ENCODE measurements around the gene VSIR.

Gene VSIR

GRCh38 chr10:71782221-71782916 is 9.0 kb upstream of the VSIR start:
- no peak for DNase-seq

- DNase-seq, result no peak
These were observed 7.4 kb upstream of the VSIR start for GRCh38 chr10:71780719-71781118.

GRCh38 chr10:71780156-71780555 is 6.8 kb upstream of the VSIR start:
- DNase-seq, result no peak

GRCh38 chr10:71779641-71780040 is 6.3 kb upstream of the VSIR start:
- DNase-seq, result no peak

- no peak for DNase-seq
These were observed 4.9 kb upstream of the VSIR start for GRCh38 chr10:71778071-71778825.

GRCh38 chr10:71777213-71777985 is 4.1 kb upstream of the VSIR start:
- DNase-seq, result no peak

DNA sequence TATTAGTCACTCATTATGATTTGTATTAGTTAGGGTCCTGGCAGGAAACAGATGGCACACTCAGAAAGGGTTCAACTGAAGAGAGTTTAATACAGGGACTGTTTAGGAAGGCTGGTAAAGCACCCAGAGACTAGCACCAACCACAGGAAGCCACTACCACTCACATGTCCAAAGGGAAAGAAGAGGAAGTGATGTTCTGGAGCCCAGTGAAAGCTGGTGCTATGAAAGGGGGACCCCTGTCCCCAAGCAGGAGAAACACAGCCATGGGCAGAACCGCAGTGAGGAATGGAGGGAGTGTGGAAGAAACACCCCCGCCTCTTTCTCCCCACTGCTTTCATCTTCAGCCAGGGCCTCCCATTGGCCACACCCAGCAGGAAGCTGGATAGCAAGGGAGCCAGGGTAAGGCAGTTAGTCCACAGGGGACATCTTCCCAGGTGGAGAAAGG is 3.2 kb upstream of the VSIR start:
- no peak for DNase-seq

DNA sequence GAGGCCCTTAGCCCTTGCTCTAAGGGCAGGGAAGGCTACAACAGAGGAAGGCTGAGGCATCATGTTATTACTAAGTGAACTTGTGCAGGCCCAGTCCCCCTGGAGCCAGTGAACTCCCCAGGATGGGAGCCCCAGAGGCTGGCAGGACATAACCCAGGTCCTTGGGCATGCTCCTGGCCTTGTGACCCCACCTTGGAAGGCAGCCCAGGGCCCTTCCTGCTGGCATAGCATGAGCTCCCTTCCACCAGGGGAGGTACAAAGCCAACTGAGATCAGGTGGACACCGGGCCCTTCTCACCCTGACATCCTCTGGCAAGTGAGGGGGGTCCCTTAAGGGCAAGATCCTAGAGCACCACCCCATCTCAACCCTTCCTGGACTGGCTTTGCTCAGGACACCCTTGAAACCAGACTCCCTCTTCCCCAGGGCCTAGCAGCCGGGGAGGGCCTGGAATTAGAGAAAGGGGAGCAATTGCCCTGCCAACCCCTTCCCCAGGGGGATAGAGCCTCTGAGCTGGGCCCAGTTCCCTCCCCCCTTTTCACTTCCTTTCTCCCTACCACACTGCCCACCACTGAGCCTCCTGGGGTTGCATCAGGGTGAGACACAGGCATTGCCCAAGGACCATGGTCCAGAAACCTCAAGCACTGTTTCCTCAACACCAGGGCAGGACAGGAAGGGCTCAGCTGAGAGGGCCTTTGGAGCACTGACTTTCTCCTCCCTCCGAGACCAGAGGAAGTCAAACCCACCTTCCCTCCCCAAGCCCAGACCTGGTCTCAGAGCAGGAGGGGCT is 1.8 kb upstream of the VSIR start:
- DNase-seq, result no peak

- DNase-seq, result no peak
These were observed 494 bp downstream of the VSIR start for GRCh38 chr10:71772832-71773220.

DNA sequence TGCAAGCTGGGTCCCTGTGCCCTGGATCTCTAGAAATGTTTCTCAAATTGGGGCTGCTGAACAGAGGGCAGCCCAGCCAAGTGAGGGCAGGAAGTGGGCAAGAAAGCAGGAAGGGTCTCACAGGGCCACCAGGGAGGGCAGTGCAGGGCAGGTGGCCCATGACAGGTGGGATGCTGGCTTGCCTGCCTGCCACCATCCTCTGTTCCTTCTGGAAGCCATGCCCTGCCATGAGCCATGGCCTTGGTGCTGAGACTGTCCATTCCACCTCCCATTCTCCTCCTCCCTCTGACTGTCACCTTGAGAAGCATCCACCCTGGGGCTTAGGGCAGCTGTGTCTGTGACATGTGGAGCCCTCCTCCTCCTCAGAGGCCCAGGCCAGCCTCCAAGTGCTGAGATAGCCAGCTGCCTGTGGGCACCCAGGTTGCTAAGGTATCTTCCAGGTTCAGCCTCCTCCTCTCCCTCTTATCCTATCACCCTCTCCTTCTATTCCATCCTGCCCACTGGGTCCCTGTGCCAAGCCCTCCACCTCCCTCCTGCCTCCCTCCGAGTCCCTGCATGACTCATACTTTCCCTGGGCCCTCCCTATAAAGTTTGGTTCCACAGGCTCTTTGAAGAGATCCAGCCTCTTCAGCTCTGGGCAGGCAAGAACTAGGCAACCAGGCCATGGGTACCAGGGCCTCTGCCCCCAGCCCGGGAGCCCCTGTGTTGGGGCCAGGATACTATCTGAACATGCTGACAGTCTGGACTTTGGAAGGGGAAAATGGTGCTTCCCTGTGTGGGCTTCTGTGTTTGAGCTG is 1.3 kb downstream of the VSIR start:
- no peak for DNase-seq

GRCh38 chr10:71771204-71771603 is 2.1 kb downstream of the VSIR start:
- DNase-seq, result no peak

- DNase-seq, result no peak
These were observed 2.5 kb downstream of the VSIR start for GRCh38 chr10:71770789-71771188.

GRCh38 chr10:71770255-71770654 is 3.1 kb downstream of the VSIR start:
- no peak for DNase-seq

GRCh38 chr10:71769279-71769823 is 4.0 kb downstream of the VSIR start:
- DNase-seq, result no peak

DNA sequence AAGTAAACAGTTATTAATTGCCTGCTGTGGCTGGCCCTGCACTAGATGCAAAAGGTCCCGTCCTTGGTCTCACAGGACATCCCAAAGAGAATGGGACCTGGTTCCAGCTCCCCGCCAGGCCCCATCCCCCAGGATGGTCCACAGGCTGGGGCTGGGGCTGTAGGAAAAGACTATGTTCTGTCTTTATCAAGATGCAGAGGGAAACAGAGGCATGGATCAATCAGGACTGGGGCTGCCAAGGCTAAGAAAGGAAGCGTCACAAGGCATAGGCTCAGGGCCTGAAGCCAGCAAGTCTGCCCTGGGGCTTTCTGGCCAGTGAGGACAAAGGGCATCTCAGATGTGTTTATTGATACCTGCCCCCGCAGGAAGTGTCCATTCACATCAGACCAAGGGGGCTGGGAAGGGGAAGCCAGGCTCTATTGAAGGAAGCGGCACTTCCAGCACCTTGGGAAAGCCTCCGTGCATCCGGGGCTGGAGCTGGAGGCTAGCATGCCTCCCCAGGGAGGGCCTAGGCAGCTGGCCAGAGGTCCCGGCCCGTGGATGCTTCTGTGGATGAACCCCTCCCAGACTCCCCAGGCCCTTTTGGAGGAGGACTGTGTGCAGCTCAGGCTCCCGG is 5.8 kb downstream of the VSIR start:
- DNase-seq, result no peak

- DNase-seq, result no peak
These were observed 6.5 kb downstream of the VSIR start for GRCh38 chr10:71766717-71767419.

- no peak for DNase-seq
These were observed 7.2 kb downstream of the VSIR start for GRCh38 chr10:71765906-71766716.

- DNase-seq, result no peak
These were observed 8.0 kb downstream of the VSIR start for GRCh38 chr10:71765176-71765904.
